Measurements from ENCODE around the gene CACNG4.

CACNG4 gene

DNA sequence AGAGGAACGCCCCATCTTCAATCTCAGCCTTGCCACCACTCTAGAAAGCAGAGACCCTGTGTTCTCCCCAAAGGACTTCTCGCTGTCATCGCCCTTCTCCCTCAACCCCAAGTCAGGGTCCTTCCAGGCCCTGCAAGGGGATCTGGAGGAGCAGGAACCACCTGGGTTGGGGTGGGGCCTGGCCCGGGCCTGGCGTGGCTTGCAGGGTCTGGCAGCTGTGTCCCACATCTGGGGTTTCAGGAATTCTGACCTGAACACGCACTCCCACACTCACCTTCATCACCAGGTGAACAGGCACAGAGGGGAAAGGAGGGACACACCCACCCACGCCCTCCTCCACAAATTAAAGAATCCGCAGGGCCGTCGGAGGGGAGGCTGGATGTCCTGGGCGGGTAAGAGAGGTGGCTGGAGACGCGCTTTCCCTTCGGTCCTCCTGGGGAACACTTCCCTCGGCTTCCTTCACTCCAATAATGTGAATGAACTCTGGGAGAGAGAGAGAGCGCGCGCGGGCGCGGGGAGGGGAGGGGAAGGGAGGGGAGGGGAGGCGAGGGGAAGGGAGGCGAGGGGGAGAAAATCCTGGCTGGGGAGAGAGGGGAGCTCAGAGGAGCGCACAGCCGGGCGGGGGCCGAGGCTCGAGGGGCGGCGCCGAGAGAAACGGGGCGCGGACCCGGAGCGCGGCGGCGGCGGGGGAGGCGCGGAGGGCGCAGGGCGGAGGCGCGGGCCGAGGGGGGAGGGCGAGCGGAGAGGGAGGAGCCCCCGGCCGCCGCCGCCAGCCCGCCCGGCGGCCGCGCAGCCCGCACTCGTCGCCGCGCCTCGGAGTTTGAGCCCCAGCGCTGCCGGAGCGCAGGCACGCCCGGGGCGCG is at the start of gene CACNG4:
Gene CACNG4, plus strand, starts transcription at position 799 of the 863 bp plus-strand sequence. CDS start 205 bp downstream, outside the sequence.
- in situ Hi-C loops (cut with HindIII; ENCODE audit: low sequenced_read_pairs): loop anchor here (5.0 kb wide), 1 partner anchor 38 kb away; no protein-coding TSS in a partner anchor

DNA sequence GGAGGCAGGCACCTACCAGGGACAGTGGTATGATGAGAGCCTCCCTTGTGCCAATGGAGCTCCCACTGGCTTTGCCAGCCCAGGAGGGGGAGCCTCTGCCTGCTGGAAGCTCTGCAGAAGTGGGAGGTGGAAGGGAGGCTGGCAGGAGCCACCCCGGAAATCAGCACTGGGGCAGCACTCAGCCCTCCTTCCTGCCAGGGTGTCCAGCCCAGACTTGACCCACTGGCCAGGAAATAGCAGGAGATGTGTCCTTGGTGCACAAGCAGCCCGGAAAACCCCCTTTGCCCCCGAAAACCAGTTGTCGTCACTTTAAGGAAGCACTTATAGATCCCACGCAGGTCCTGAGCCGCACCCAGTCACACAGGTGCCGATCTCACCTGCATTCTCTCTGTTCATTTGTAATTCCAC is 49.3 kb upstream of the CACNG4 start:
- in situ Hi-C loops (cut with HindIII; ENCODE audit: low sequenced_read_pairs): no loop called here

DNA sequence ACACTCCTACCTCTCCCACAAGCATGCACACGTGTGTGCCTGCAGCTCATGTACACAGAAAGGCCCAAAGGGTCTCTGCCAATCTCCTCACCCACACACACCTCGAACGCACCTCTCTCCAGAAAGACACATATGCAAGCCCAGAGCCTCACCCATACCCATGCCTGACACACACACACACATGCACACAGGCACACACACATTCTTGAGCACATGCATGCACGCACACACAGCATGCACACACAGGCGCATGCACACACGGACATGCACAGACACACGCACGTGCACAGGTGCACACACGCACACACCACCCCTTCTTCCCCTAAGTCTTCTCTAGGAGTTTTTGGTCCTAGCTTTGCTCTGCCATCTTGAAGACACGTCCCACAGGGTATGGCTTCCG is 48.7 kb upstream of the CACNG4 start:
- in situ Hi-C loops (cut with HindIII; ENCODE audit: low sequenced_read_pairs): no loop called here

DNA sequence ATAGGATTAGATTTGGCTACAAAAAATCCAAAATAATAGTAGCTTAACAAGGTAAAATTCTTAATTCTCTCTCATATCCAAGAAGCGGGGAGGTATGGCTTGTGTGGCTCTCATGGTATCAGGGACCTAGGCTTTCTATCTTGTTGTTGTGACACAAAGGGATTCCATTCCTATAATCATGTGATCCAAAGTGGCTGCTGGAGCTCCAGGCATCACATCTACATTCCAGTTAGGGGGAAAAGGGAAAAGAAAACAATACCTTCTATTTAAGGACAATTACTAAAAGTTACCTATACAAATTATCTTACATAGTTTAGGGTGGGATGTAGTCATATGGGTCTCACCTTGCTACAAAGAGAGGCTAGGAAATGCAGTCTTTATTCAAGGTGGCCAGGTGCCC is 47.6 kb upstream of the CACNG4 start:
- in situ Hi-C loops (cut with HindIII; ENCODE audit: low sequenced_read_pairs): no loop called here

DNA sequence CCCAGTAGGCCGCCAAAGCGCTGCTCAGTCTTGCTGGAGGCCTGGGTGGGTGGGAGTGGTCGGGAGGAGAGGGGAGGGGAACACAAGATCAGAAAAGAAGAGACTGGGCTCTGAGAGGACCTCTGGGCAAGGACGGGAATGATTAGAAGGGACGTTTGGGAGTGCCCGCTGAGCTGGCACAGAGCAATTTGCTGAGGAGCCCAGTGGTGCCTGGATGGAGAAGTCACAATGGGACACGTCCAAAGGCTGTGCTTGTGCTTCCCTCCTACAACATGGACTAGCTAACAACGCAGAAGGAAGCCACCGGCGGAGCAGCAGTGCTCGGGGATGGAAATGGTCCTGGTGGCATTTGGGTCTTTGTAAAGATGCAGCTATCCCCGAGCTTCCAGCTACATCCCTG is 45.6 kb upstream of the CACNG4 start:
- in situ Hi-C loops (cut with HindIII; ENCODE audit: low sequenced_read_pairs): no loop called here

DNA sequence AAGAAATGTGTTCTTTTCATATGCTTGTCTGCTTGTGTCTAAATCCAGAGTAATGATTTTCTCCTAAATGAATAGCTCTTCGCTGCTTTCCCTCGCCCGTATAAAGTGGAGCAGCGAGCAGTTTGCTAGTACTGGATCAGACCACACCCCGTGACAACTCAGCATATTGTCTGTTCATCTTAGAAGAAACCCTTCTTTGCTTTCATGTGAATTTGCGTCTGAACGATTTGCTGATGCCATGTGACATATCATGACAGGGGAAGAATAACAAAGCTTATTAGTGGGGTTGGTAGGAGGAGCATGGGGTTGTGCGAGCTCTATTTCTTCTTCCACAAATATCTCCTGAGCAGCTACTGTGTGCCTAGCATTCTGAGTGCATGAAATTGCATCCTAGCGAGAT is 44.1 kb upstream of the CACNG4 start:
- in situ Hi-C loops (cut with HindIII; ENCODE audit: low sequenced_read_pairs): no loop called here

DNA sequence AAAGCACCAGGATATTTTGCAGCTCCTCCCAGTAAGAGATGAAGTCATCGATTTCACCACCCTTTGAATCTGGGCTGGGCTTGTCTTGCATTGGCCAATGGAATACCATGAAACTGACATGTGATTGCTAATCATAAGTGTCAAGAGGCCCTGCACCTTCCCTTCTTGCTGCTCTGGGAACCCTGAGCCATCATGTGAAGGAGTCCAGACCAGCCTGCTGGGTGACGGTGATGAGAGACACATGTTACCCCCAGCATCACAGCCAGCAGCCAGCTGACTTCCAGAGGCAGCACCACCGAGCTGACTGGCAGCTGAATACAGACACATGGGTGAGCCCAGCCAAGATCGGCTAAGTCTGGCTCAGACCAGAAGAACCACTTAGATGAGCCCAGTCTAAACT is 43.6 kb upstream of the CACNG4 start:
- in situ Hi-C loops (cut with HindIII; ENCODE audit: low sequenced_read_pairs): no loop called here

DNA sequence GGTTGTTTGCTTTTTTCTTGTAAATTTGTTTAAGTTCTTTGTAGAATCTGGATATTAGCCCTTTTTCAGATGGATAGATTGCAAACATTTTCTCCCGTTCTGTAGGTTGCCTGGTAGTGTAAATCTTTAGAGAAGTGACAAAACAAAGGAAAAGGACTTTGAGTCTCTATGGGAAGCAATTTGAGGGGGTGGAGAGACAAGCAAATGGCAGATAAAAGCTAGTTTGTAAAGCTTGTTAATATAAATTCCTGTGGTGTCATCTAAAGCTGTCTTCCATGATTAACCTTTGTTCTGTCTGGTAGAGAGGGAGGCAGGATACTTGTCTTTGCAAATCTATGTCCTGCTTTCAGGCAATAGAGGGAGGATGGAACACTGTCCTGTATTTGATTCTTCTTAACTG is 40.6 kb upstream of the CACNG4 start:
- in situ Hi-C loops (cut with HindIII; ENCODE audit: low sequenced_read_pairs): no loop called here

DNA sequence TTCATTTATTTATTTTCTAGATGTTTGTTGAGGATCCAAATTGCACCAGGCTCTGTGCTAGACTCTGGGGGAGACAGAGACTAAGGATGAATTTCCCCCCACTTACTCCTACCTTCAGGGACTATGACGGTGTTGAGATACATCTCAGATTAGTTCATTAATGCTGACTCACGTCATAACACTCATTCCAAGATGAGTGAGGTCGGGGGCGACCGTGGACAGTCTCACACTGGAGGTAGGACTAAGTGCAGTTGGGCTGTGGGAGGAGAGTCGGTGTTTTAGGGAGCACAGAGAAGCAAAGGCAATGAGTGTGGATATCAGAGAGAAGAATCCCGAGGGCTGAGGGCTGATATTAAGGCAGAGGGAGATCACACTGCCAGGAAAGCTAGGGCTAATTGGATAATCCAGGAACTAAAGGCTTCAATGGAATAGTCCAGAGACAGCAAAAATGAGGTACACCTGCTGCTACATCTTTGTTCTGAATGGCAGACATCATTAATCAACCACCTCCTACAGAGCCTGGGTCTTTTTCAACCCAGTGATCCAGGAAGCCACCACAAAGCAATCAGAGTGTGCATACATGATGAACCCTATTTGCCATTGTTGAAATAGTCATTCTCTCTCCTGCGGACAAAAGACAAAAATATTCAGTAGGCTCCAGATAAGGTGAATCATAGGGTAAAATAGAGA is 38.6 kb upstream of the CACNG4 start:
- in situ Hi-C loops (cut with HindIII; ENCODE audit: low sequenced_read_pairs): no loop called here

DNA sequence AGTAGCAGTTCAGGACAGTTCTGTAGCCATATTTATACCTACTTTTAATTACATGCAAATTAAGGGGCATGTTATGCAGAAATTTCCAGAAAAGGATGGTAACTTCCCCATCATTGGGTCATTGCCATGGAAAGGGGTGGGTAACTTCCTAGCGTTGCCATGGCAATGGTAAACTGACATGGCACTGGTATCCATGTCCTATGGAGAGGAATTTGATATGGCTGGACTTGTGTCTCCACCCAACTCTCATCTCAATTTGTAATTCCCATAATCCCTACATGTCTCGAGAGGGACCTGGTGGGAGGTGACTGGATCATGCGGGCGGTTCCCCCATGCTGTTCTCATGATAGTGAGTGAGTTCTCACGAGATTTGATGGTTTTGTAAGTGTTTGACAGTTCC is 35.6 kb upstream of the CACNG4 start:
- in situ Hi-C loops (cut with HindIII; ENCODE audit: low sequenced_read_pairs): no loop called here

DNA sequence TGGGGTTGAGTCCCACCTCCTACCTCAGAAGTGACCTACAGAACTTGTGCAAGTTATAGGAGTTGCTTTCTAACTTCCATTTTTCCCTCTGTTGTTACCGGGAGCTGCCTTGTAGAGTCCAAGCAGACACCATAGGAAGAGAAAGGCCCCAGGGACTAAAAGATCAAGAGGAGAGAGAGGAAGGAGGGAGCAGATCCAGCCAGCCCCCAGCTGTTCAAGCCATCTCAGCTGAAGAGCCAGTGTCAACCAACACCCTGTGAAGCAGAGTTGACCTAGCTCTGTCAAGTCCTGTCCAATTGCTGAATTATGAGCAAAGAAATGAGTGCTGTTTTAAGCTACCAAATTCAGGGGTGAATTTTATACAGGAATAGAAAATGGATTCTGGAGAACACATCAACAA is 34.9 kb upstream of the CACNG4 start:
- in situ Hi-C loops (cut with HindIII; ENCODE audit: low sequenced_read_pairs): no loop called here

DNA sequence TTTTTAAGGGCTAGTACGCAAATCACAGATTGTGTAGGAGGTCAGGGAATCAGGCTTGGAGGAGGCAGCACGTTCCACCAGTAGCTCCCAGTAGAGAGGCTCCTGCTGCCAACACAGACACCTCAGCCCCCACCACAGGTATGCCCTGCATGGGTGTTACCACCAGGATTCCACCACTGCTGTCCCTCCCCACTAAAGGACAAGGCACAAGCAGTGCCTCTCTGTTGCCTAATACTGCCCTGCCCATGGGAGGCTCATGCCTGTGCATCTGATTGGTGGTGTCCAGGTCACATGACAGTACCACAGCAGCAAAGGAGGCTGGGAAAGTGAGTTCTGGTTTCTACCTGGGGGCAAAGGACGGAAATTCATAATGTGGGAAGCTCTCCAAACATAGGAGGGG is 33.6 kb upstream of the CACNG4 start:
- in situ Hi-C loops (cut with HindIII; ENCODE audit: low sequenced_read_pairs): no loop called here

DNA sequence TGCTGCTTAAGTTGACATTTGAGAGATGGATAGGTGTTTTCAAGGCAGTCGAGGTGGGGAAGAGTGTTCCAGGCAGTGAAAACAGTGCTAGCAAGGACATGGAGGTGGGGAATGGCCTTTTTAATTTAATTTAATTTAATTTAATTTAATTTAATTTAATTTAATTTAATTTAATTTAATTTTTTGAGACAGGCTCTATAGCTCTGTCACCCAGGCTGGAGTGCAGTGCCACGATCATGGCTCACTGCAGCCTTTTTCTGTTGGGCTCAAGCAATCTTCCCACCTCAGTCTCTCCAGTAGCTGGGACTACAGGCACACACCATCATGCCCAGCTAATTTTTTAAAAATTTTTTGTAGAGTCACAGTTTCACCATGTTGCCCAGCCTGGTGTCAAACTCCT is 32.2 kb upstream of the CACNG4 start:
- in situ Hi-C loops (cut with HindIII; ENCODE audit: low sequenced_read_pairs): no loop called here

DNA sequence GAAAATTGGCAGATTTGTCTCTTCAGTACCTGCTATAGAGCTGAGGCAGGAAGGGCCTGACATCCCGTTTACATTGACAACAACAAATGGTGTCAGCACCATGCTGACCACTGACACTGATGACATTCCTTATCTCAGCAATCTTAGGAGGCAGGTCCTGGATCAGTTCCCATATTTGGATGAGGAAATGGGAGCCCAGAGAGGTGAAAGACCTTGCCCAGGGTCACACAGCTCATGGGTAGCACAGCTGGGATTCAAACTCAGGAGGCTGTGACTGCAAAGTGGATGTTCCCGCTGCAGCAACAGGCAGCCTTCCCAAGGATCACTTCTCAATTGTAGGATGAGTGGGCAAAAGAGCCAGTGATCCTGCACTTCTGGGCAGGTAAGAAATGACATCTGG is 30.5 kb upstream of the CACNG4 start:
- in situ Hi-C loops (cut with HindIII; ENCODE audit: low sequenced_read_pairs): no loop called here

DNA sequence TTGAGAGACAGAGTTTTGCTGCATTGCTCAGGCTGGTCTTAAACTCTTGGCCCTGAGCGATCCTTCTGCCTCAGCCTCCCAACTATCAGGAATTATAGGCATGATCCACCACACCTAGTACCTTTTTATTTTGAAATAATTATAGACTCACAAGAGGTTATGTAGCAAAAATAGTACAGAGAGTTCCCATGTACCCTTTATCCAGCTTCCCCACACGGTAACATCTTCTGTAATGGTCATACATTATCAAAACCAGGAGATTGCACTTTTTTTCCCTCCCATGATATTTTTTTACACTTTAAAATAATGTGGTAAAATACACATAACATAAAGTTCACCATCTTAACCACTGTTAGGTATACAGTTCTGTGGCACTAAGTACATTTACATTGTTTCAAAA is 28.8 kb upstream of the CACNG4 start:
- in situ Hi-C loops (cut with HindIII; ENCODE audit: low sequenced_read_pairs): no loop called here

DNA sequence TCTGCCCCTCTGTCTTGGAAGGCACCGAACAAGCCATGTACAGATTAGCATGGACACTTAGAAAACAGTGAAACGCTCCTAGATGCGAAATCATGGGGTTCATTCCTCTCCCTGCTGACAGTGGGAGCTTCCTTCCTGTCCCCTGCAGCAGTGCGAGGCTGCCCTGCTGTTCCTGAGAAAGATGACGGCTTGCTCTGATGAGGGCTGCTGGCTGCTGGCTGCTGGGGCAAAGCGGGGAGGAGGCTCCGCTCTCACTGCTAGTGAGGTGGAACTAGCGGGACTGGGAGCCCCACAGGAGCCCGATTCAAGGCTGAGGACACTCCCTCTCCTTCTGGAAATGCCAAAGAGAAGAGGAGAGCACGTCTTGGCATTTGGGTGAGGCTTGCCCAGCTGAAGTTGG is 25.9 kb upstream of the CACNG4 start:
- in situ Hi-C loops (cut with HindIII; ENCODE audit: low sequenced_read_pairs): no loop called here

DNA sequence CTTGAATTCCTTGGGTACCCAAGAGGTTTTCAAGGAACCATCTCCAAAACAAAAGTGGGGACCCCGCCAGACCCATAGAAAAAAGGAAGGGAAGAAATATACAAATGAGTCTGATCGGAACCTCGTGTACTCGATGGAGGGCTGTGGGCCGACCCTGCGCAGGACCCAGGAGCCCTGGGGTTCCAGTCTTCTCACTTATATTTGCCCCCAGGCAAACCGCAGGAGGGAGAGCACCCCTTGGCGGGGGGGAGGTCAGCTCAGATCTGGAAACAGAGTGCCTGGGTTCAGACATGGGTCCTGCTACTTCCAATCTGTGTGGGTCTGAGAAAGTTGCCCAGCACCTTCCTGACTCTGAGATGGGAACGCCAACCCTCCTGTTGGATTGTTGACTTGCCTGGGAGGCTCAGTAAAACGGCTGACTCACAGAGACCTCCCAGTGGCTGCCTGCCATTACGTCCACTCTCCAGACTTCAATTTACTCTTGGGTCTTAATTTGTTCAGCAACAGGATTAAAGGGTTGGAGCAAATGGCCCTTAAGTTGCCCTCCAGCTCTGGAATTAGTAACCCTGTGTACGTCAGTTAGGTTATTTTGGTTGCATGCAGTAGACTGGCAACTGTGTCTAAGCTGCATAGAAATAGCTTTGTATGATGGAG is 24.9 kb upstream of the CACNG4 start:
- in situ Hi-C loops (cut with HindIII; ENCODE audit: low sequenced_read_pairs): no loop called here

DNA sequence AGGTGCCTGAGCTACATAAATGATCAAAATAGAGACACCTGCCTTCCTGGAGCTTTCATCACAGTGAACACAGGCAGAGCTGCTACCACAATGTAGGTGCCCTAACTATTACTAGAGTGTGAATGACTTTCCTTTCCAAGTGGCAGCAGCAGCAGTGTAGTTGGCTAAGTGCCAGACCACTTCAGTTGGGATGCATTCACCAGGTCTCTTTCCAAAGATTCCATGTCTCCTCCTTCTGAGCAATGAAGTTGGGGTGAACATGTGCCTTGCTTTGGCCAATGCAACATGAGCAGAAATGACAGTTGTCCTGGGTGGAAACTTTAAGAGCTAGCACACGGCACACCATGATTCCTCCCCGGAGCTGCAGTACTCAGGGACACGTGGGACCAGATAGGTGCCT is 23.3 kb upstream of the CACNG4 start:
- in situ Hi-C loops (cut with HindIII; ENCODE audit: low sequenced_read_pairs): no loop called here

DNA sequence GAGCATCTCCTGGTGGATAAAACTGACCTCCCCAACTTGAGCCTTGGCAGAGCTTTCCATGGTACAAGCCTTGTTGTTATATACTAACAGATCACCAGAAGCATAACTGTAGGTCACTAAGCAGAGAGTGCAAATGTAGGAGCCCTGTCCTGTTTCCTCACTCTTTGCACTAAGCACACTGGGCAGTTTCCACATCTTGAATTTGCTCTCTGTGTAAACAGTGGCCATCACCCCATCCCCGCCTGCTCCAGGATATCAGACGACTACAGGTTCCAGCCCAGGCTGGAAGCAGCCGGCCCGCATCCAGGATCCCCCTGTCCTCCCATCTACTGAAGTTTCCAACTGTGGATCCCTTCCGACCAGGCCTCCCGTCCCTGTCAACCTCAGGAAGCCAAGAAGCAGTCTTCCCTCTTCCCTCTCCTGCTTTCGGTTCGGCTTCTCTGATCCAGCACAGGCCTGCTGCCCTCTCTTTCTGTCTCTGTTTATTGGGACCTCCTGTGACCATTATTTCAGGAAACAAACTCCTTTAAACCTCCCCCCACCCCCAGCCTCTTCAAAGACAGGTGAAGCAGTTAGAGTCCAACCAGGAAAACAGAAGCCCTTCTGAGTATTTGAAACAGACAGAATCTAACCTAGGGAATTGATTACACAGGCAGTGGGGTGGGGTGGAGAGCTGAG is 22.6 kb upstream of the CACNG4 start:
- in situ Hi-C loops (cut with HindIII; ENCODE audit: low sequenced_read_pairs): no loop called here

DNA sequence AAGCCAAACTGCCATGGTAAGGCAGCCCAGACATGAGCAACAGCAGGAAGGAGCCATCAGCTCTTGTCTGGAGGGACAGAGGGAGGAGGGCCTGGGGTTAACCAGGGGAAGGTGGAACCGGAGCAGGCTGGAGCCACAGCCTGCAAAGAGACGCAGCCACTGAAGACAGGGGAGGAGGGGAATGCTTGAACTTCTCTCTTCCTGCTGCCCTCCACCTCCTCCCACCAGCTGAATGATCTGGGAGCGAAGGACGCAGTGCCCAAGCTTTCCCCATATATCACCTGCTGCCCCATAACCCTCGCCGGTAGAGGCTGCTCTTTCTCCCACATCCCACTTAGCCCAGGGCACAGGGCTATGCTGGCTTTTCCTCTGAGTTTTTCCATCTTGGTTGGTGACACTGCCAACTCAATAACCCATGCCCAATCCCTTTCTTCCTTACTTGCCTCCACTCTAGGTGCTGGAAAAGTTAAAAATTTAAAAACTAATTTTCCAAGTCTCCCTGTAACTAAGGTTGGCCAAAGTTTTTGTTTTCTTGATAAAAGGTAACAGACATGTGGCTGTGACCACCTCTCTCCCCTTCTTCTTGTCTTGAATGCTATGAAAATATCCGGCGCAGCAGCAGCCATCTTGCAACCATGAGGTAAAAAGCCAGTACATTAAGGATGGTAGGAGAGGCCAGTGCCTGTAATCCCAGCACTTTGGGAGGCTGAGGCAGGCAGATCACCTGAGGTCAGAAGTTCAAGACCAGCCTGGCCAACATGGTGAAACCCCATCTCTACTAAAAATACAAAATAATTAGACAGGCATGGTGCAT is 21.8 kb upstream of the CACNG4 start:
- in situ Hi-C loops (cut with HindIII; ENCODE audit: low sequenced_read_pairs): no loop called here
